22Rv1 (cell line): ENCODE measurements around the gene HYAL2.

ENCODE experiments used
- H3K27ac ChIP-seq: fragments of 450-650 bp; 2 replicates; pipeline ENCODE4 v1.5.1; 2017
- ZFX ChIP-seq: fragments of 450-650 bp; IDR thresholded peaks from 2 replicates; pipeline ENCODE4 v1.6.1; 2017; ENCODE audit warnings: antibody characterized with exemption, borderline replicate concordance
- TF ChIP-seq, protein P1 (sequence below): fragments of 450-650 bp; IDR thresholded peaks from 2 replicates; pipeline ENCODE4 v1.5.1; 2017; ENCODE audit warnings: mild to moderate bottlenecking

The HYAL2 gene

DNA sequence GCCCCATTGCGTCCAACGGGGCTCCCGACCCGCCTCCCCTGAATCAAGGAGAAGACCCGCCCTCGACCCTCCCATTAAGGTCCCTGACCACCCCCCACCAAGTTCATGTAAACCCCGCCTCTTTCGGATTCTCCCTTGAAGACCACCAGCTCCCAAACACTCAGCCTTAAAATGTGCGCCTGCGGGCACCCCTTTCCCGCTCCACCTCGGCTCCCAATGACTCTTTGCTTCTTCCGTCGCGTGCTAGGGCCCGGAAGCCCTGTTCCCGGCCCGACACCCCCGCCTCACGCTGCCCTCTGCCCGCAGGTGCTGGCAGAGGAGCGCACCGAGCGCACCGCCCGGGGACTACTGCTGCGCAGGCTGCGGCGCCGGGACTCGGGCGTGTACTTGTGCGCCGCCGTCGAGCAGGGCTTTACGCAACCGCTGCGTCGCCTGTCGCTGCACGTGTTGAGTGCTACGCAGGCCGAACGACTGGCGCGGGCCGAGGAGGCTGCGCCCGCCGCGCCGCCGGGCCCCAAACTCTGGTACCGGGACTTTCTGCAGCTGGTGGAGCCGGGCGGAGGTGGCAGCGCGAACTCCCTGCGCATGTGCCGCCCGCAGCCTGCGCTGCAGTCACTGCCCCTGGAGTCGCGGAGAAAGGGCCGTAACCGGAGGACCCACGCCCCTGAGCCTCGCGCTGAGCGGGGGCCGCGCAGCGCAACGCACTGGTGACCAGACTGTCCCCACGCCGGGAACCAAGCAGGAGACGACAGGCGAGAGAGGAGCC lies 46.4 kb downstream of the HYAL2 start:
- H3K27ac ChIP-seq = no peak overlapping the region
- TF ChIP-seq ZFX = no peak
- TF ChIP-seq, protein P1, sequence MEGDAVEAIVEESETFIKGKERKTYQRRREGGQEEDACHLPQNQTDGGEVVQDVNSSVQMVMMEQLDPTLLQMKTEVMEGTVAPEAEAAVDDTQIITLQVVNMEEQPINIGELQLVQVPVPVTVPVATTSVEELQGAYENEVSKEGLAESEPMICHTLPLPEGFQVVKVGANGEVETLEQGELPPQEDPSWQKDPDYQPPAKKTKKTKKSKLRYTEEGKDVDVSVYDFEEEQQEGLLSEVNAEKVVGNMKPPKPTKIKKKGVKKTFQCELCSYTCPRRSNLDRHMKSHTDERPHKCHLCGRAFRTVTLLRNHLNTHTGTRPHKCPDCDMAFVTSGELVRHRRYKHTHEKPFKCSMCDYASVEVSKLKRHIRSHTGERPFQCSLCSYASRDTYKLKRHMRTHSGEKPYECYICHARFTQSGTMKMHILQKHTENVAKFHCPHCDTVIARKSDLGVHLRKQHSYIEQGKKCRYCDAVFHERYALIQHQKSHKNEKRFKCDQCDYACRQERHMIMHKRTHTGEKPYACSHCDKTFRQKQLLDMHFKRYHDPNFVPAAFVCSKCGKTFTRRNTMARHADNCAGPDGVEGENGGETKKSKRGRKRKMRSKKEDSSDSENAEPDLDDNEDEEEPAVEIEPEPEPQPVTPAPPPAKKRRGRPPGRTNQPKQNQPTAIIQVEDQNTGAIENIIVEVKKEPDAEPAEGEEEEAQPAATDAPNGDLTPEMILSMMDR = no peak

DNA sequence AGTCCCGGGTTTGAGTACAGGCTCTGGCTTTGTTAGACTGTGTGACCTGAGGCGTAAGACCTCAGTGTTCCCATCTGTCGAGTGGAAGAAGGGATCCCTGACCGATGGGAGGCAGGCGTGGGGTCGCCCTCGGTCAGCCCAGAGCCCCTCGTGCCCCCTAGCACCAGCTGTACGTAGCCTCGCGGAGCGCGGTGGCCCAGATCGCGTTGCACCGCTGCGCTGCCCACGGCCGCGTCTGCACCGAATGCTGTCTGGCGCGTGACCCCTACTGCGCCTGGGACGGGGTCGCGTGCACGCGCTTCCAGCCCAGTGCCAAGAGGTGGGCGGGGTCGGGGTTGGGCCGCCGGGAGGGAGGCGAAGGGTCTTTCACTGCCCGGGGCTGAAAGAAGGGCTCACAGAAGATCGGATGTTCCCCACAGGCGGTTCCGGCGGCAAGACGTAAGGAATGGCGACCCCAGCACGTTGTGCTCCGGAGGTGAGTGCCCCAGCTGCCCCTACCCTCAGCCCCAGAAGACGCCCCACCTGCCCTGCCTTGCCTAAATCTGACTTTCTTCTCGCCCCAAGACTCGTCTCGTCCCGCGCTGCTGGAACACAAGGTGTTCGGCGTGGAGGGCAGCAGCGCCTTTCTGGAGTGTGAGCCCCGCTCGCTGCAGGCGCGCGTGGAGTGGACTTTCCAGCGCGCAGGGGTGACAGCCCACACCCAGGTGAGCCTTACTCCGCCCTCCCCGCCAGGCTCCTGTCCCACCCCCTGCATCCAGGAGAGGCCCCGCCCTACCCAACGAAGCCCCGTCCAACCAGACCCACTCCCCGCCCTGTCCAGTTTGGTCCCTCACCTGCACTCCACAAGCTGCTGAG lies 47.2 kb downstream of the HYAL2 start:
- H3K27ac ChIP-seq = no peak overlapping the region
- TF ChIP-seq ZFX = no peak
- TF ChIP-seq, protein P1 = no peak

GRCh38 chr3:50274371-50275104 lies 48.0 kb downstream of the HYAL2 start:
- TF ChIP-seq, protein P1 = peak; percentile 95
- TF ChIP-seq ZFX = no peak
- H3K27ac ChIP-seq = no peak overlapping the region

DNA sequence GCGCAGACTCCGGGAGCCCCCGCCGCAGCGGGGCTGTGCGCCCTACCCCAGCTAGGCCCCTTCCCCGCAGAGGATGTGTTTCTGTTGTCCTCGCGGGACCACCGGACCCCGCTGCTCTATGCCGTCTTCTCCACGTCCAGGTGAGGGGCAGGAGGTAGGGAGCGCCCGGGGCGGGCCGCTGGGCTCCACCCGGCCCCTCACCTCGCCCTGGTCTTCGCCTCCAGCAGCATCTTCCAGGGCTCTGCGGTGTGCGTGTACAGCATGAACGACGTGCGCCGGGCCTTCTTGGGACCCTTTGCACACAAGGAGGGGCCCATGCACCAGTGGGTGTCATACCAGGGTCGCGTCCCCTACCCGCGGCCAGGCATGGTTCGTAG lies 48.9 kb downstream of the HYAL2 start:
- H3K27ac ChIP-seq = peak overlapping the region; percentile 73; the same call in 1 of the 2 replicates
- no peak for TF ChIP-seq ZFX
- TF ChIP-seq, protein P1 = no peak

- TF ChIP-seq, protein P1 = peak; percentile 95
- no peak for TF ChIP-seq ZFX
- peak overlapping the region; percentile 73 for H3K27ac ChIP-seq
These were observed 49.4 kb downstream of the HYAL2 start for GRCh38 chr3:50272911-50273688.

GRCh38 chr3:50272538-50272910 lies 50.0 kb downstream of the HYAL2 start:
- peak overlapping the region; percentile 73 for H3K27ac ChIP-seq
